HG03520 (cell line): Measurements from ENCODE around the gene SMOC2.
"Not testable (repeated sequence)": the region's sequence is repeated elsewhere in the genome, so short reads cannot be mapped to it uniquely, and the experiment has no call there.

Experiments used
- ATAC-seq: cut with Tn5 transposase; IDR thresholded peaks from one replicate; pipeline ENCODE4 v1.9.1; 2021; ENCODE audit warnings: mild to moderate bottlenecking, moderate library complexity; ENCODE audit not compliant: unreplicated experiment

Gene SMOC2

DNA sequence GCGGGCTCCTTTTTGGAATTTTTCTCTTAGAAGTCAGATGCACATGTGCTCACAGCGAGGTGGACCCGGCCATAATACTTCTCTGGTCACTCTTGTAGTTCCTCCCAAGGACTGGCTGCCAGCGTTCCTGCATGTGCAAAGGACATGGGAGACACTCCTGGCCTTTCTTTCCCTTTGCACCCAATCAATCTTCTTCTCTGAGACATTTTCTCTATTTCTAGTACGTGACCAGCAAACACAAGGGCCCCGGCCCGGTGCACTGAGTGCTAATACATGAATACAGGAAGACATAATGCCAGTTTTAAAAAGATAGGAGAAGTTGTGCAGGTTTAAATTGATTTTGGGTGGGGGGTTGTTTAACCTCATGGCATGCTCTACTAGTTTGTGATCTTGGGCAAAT, 233.6 kb downstream of the SMOC2 start:
- ATAC-seq: no peak

GRCh38 chr6:168675375-168675774, 234.4 kb downstream of the SMOC2 start:
- no peak for ATAC-seq

- no peak for ATAC-seq
These were observed 235.1 kb downstream of the SMOC2 start for GRCh38 chr6:168675933-168676551.

GRCh38 chr6:168676552-168677322, 235.8 kb downstream of the SMOC2 start:
- no peak for ATAC-seq

GRCh38 chr6:168677323-168677781, 236.4 kb downstream of the SMOC2 start:
- ATAC-seq: not testable (repeated sequence)

GRCh38 chr6:168678077-168678476, 237.1 kb downstream of the SMOC2 start:
- no peak for ATAC-seq

- no peak for ATAC-seq
These were observed 237.6 kb downstream of the SMOC2 start for GRCh38 chr6:168678588-168678987.

GRCh38 chr6:168681748-168682147, 240.8 kb downstream of the SMOC2 start:
- no peak for ATAC-seq

GRCh38 chr6:168683621-168684020, 242.6 kb downstream of the SMOC2 start:
- no peak for ATAC-seq

GRCh38 chr6:168684471-168684870, 243.5 kb downstream of the SMOC2 start:
- no peak for ATAC-seq

DNA sequence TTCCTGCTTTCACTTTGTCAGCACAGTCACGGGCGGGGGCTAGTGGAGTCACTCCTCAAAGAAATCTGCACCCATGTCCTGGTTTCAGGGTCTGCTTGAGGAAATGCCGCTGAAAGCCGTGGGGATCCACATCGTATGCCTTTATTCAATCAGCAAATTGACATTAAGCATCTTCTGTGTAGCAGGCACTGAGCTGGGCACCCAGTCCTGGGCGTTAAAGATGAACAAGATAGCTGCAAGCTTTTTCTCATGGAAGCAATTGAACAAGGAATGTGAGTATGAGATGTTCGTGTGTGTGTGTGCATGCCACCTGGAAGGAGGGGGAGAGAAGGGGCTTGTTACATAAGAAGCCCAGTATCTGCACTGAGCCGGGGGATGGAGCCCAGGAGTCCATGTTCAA, 243.9 kb downstream of the SMOC2 start:
- no peak for ATAC-seq

GRCh38 chr6:168686029-168686738, 245.2 kb downstream of the SMOC2 start:
- no peak for ATAC-seq

- no peak for ATAC-seq
These were observed 246.1 kb downstream of the SMOC2 start for GRCh38 chr6:168686831-168687730.

DNA sequence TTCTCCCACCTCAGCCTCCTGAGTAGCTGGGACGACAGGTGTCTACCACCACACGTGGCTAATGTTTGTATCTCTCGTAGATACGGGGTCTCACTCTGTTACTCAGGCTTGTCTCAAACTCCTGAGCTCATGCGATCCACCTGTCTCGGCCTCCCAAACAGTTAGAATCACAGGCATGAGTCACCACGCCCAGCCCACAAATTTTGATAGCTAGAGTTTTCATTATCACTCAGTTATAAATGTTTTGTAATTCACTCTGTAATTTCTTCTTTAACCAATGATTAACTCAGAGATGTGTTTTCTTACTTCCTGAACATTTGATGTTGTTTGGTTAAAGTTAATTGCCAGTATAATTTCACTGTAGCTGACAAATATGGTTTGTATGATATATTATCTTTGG, 249.3 kb downstream of the SMOC2 start:
- ATAC-seq: no peak

GRCh38 chr6:168691774-168692173, 250.8 kb downstream of the SMOC2 start:
- no peak for ATAC-seq

DNA sequence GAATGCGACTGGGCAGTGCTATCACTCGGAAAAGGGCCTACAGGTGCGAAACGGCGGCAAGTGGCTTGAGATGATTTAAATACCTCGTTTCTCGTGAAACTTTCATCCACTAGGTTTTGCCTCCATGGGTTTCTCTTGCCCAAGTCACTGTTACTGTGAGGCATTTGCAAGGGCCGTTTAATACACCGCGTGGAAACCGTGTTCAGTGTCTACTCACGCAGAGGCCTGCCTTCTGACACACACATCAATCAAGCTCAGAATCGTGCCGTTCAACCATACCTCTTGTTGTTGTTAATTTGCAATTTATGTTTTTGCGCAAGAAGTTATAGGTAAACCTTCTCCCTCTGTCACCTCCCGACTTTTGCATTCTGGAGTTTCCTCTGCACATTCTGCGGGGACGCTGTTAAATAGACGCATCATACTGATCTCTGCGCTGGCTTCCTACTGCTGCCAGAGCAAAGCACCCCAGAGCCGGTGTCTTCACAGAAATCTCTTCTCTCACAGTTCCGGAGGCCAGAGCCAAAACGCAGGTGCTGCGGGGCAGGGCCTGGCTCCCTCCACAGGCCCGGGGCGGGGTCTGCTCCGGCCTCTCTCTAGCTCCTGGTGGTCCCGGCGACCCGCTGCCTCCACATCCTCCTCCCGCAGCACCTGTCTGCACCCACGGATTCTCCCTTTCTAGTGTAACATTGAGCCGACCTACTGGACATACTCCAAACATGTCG, 251.4 kb downstream of the SMOC2 start:
- no peak for ATAC-seq

- not testable (repeated sequence) for ATAC-seq
These were observed 251.9 kb downstream of the SMOC2 start for GRCh38 chr6:168692915-168693257.

DNA sequence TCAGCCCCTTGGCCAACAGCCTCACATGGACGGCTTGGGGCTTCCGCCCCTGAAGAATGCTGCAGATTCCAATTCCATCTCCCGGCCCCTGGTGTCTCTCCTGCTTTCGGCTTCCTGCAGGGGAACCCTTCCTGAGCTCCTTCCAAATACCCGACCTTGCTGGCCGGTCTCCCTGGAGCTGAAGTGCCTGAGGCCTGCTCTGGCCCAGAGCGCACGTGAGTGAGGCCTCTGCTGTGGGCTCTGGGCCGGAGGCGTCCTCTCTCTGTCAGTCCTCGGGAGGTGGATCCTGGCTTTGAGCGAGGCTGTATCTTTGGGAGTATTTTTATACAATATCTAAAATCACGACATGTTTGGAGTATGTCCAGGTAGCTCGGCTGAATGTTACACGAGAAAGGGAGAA, 253.8 kb downstream of the SMOC2 start:
- ATAC-seq: not testable (repeated sequence)

DNA sequence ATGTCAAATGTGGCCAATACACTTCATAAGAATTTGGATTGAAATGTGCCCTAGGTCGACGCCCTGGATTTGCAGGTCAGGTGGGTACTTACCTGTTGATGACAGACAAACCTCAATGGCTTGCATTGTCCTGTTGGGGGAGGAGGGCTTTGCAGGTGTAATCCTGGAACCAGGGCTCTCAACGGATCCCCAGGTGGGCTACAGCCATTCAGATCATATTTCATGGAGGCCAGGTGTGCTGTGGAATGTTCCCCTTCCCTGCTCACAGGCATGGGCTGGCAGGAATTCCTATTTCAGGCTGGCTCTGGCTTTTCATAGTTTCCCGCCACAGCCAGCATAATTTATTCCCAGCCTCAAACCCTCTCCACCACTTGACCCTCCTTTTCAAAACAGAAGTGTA, 254.7 kb downstream of the SMOC2 start:
- ATAC-seq: no peak

- no peak for ATAC-seq
These were observed 257.9 kb downstream of the SMOC2 start for GRCh38 chr6:168698923-168699322.
